Bronchial epithelial cell (primary cell): ENCODE results near the gene TIMP3. TPM values are rescaled to one million over a fixed set of nuclear protein-coding genes. Genes with fewer than 3 reads are reported as not detected.

Experiments used
- DNase-seq: peaks from one replicate; pipeline ENCODE4 v3.0.0-alpha.2; 2010; ENCODE audit warnings: low read depth
- FAIRE-seq: peaks from 2 replicates; lab custom pipeline; 2011; peaks lifted over from hg19 to GRCh38; lab: Jason Lieb, UNC
- H3K27me3 ChIP-seq: 2 replicates; pipeline ENCODE4 v1.5.1; 2011; ENCODE audit warnings: low read length; ENCODE audit not compliant: control insufficient read depth, insufficient read depth
- H3K36me3 ChIP-seq: 2 replicates; pipeline ENCODE4 v1.5.1; 2011; ENCODE audit warnings: low read length; ENCODE audit not compliant: control insufficient read depth, insufficient read depth
- H3K4me3 ChIP-seq: 2 replicates; pipeline ENCODE4 v1.5.1; 2011; ENCODE audit warnings: mild to moderate bottlenecking, low read depth, low read length, control low read depth
- CTCF ChIP-seq: IDR thresholded peaks from 2 replicates; pipeline ENCODE4 v1.5.1; 2011; ENCODE audit warnings: mild to moderate bottlenecking, moderate library complexity, low read length, control low read depth, inconsistent platforms; ENCODE audit not compliant: insufficient read depth, severe bottlenecking
- total RNA-seq: library from RNA; depleted of rRNA; stranded (reverse); fragments of >200 nt; gene quantifications from 2 replicates; pipeline ENCODE4 v1.2.1, GENCODE V29; 2014

Gene TIMP3
- total RNA-seq, 1 donor from 2014 or later: 71.1 TPM

- FAIRE-seq (no peak), DNase-seq (no peak)
- TF ChIP-seq CTCF: no peak
- no peaks in the 10 kb centered on the region for H3K27me3 ChIP-seq
- H3K4me3 ChIP-seq: no peak overlapping the region
- no peaks in the 10 kb centered on the region for H3K36me3 ChIP-seq
These were observed 72.9 kb downstream of the TIMP3 start for GRCh38 chr22:32874385-32874784.

GRCh38 chr22:32874976-32875375 is 73.5 kb downstream of the TIMP3 start:
- FAIRE-seq (no peak), DNase-seq (no peak)
- Histone ChIP-seq H3K4me3 (no peak overlapping the region), H3K27me3 (no peaks in the 10 kb centered on the region), H3K36me3 (no peaks in the 10 kb centered on the region)
- TF ChIP-seq CTCF: no peak

- Histone ChIP-seq H3K4me3 (no peak overlapping the region), H3K36me3 (no peaks in the 10 kb centered on the region), H3K27me3 (no peaks in the 10 kb centered on the region)
- FAIRE-seq (no peak), DNase-seq (no peak)
- TF ChIP-seq CTCF: no peak
These were observed 75.0 kb downstream of the TIMP3 start for GRCh38 chr22:32876516-32876915.

- DNase-seq (peak; percentile 21), FAIRE-seq (no peak)
- TF ChIP-seq CTCF: no peak
- Histone ChIP-seq H3K4me3 (no peak overlapping the region), H3K36me3 (no peaks in the 10 kb centered on the region), H3K27me3 (no peaks in the 10 kb centered on the region)
These were observed 75.7 kb downstream of the TIMP3 start for GRCh38 chr22:32877196-32877595.

- FAIRE-seq (no peak), DNase-seq (no peak)
- Histone ChIP-seq H3K4me3 (no peak overlapping the region), H3K36me3 (no peaks in the 10 kb centered on the region), H3K27me3 (no peaks in the 10 kb centered on the region)
- no peak for TF ChIP-seq CTCF
These were observed 78.0 kb downstream of the TIMP3 start for GRCh38 chr22:32879550-32879949.

GRCh38 chr22:32880061-32880460 is 78.6 kb downstream of the TIMP3 start:
- Histone ChIP-seq H3K36me3 (no peaks in the 10 kb centered on the region), H3K4me3 (no peak overlapping the region), H3K27me3 (no peaks in the 10 kb centered on the region)
- FAIRE-seq (no peak), DNase-seq (peak; percentile 73)
- no peak for TF ChIP-seq CTCF
